ENCODE data around the gene FAM20B. TPM values are rescaled to one million over a fixed set of nuclear protein-coding genes. Genes with fewer than 3 reads are reported as not detected.

The FAM20B gene
- total RNA-seq, 1 donor, result 43.1 TPM

DNA sequence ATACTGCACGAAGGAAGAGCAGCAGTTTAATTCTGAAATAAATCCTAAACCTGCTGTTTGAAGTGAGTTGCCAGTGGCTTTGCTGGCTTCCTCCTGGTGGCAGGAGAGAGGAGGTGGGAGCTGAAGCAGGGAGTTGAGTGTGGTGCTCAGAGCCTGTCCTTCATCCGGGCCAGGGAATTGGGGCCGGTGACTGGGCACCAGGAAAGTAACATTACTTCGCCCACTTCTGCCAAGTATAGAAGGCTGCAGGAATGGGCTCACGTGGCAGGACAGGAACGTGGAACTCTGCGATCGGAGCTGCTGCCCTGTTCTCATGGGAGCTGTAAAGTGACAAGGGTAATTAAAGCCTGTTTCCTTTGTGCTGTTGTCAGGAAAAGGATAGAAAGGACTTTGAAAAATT, 64.8 kb downstream of the FAM20B start:
- Histone ChIP-seq H3K36me3 (ENCODE audit: insufficient read depth, low read length) (peaks cover 60% of the 10 kb centered on the region), H3K27me3 (ENCODE audit: insufficient read depth, low read length) (no peaks in the 10 kb centered on the region), H3K27ac (ENCODE audit: low read depth, low read length) (peak overlapping the region; percentile 65), H3K9me3 (ENCODE audit: low read depth, low read length) (no peaks in the 10 kb centered on the region), H3K4me3 (ENCODE audit: insufficient read depth, low read length) (no peak overlapping the region), H3K4me1 (ENCODE audit: insufficient read depth, low read length) (peaks cover 22% of the 10 kb centered on the region), H2AFZ (ENCODE audit: low read length) (no peak overlapping the region), H4K20me1 (ENCODE audit: insufficient read depth, low read length) (peaks cover 13% of the 10 kb centered on the region), H3K4me2 (ENCODE audit: insufficient read depth, low read length) (no peak overlapping the region), H3K79me2 (ENCODE audit: insufficient read depth, low read length) (peaks cover 15% of the 10 kb centered on the region)
- TF ChIP-seq, protein P1, sequence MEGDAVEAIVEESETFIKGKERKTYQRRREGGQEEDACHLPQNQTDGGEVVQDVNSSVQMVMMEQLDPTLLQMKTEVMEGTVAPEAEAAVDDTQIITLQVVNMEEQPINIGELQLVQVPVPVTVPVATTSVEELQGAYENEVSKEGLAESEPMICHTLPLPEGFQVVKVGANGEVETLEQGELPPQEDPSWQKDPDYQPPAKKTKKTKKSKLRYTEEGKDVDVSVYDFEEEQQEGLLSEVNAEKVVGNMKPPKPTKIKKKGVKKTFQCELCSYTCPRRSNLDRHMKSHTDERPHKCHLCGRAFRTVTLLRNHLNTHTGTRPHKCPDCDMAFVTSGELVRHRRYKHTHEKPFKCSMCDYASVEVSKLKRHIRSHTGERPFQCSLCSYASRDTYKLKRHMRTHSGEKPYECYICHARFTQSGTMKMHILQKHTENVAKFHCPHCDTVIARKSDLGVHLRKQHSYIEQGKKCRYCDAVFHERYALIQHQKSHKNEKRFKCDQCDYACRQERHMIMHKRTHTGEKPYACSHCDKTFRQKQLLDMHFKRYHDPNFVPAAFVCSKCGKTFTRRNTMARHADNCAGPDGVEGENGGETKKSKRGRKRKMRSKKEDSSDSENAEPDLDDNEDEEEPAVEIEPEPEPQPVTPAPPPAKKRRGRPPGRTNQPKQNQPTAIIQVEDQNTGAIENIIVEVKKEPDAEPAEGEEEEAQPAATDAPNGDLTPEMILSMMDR (IDR thresholded peaks at IDR 0.05; ENCODE audit: extremely low read depth, low read depth, low read length), result peak; percentile 39
- DNase-seq (ENCODE audit: insufficient read length, low spot score, missing footprints), result peak; percentile 85

GRCh38 chr1:179090923-179091322, 65.2 kb downstream of the FAM20B start:
- Histone ChIP-seq H3K27me3 (ENCODE audit: insufficient read depth, low read length) (no peaks in the 10 kb centered on the region), H3K79me2 (ENCODE audit: insufficient read depth, low read length) (peaks cover 11% of the 10 kb centered on the region), H3K36me3 (ENCODE audit: insufficient read depth, low read length) (peaks cover 61% of the 10 kb centered on the region), H3K9me3 (ENCODE audit: low read depth, low read length) (no peaks in the 10 kb centered on the region), H3K27ac (ENCODE audit: low read depth, low read length) (peak overlapping the region; percentile 65), H3K4me3 (ENCODE audit: insufficient read depth, low read length) (no peak overlapping the region), H4K20me1 (ENCODE audit: insufficient read depth, low read length) (peaks cover 13% of the 10 kb centered on the region), H3K4me1 (ENCODE audit: insufficient read depth, low read length) (peaks cover 22% of the 10 kb centered on the region), H2AFZ (ENCODE audit: low read length) (no peak overlapping the region), H3K4me2 (ENCODE audit: insufficient read depth, low read length) (no peak overlapping the region)
- TF ChIP-seq, protein P1 (IDR thresholded peaks at IDR 0.05; ENCODE audit: extremely low read depth, low read depth, low read length), result no peak
- no peak for DNase-seq (ENCODE audit: insufficient read length, low spot score, missing footprints)

DNA sequence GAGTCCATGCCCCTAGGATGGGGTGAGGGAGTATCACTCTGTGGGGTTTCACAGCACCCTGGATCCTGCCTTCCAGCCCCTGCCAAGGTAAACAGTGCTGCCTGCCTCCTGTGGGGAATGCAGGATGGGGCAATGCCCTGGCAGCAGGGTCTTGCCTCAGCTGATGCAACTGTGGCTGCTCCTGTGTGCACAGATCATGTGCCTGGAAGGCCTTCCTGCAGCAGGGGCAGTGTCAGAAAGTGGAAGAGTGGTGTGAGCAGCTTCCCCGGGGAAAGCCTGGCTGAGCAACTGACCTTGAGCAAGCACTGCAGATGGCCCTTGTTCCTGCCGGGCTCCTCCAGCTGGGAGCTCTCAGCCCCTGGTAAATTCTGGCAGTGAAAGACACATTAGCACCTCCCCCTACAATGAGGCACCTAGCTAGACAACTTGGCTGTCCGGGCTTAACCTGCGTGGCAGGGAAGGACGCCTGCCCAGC, 66.0 kb downstream of the FAM20B start:
- Histone ChIP-seq H4K20me1 (ENCODE audit: insufficient read depth, low read length) (peaks cover 13% of the 10 kb centered on the region), H3K4me1 (ENCODE audit: insufficient read depth, low read length) (peaks cover 22% of the 10 kb centered on the region), H3K4me2 (ENCODE audit: insufficient read depth, low read length) (no peak overlapping the region), H3K27ac (ENCODE audit: low read depth, low read length) (peak overlapping the region; percentile 65), H3K36me3 (ENCODE audit: insufficient read depth, low read length) (peaks cover 68% of the 10 kb centered on the region), H2AFZ (ENCODE audit: low read length) (no peak overlapping the region), H3K27me3 (ENCODE audit: insufficient read depth, low read length) (no peaks in the 10 kb centered on the region), H3K9me3 (ENCODE audit: low read depth, low read length) (no peaks in the 10 kb centered on the region), H3K79me2 (ENCODE audit: insufficient read depth, low read length) (peaks cover 9% of the 10 kb centered on the region), H3K4me3 (ENCODE audit: insufficient read depth, low read length) (no peak overlapping the region)
- TF ChIP-seq, protein P1 (IDR thresholded peaks at IDR 0.05; ENCODE audit: extremely low read depth, low read depth, low read length), result no peak
- DNase-seq (ENCODE audit: insufficient read length, low spot score, missing footprints), result peak; percentile 90

- DNase-seq (ENCODE audit: insufficient read length, low spot score, missing footprints), result no peak
- H3K27me3 ChIP-seq (ENCODE audit: insufficient read depth, low read length), result no peaks in the 10 kb centered on the region
- peaks cover 76% of the 10 kb centered on the region for H3K36me3 ChIP-seq (ENCODE audit: insufficient read depth, low read length)
- H3K4me2 ChIP-seq (ENCODE audit: insufficient read depth, low read length), result no peak overlapping the region
- peaks cover 22% of the 10 kb centered on the region for H3K4me1 ChIP-seq (ENCODE audit: insufficient read depth, low read length)
- no peaks in the 10 kb centered on the region for H3K9me3 ChIP-seq (ENCODE audit: low read depth, low read length)
- peaks cover 13% of the 10 kb centered on the region for H4K20me1 ChIP-seq (ENCODE audit: insufficient read depth, low read length)
- H2AFZ ChIP-seq (ENCODE audit: low read length), result no peak overlapping the region
- H3K79me2 ChIP-seq (ENCODE audit: insufficient read depth, low read length), result peaks cover 12% of the 10 kb centered on the region
- TF ChIP-seq, protein P1 (IDR thresholded peaks at IDR 0.05; ENCODE audit: extremely low read depth, low read depth, low read length), result no peak
- H3K4me3 ChIP-seq (ENCODE audit: insufficient read depth, low read length), result no peak overlapping the region
- H3K27ac ChIP-seq (ENCODE audit: low read depth, low read length), result no peak overlapping the region
These were observed 67.3 kb downstream of the FAM20B start for GRCh38 chr1:179092896-179093461.
